MCF 10A (cell line): ENCODE results near the gene ERGIC3. TPM values are rescaled to one million over a fixed set of nuclear protein-coding genes. Genes with fewer than 3 reads are reported as not detected.

Experiments used
- BruUV-seq: library from RNA; stranded (reverse); fragments of 400-500 nt; replicated peaks from 2 replicates; lab custom pipeline; 2021; lab: Mats Ljungman, UMichigan
- CTCF ChIA-PET: fragments of 300-600 bp; sonication (Branson Sonifier 250); formaldehyde crosslinking; extraction: SDS; loops from one replicate; lab custom pipeline; 2021; ENCODE audit warnings: antibody characterized with exemption, inconsistent platforms; lab: Yijun Ruan, JAX
- POLR2A ChIA-PET: fragments of 300-600, 350-650 bp; sonication (Branson Sonifier 250); formaldehyde crosslinking; extraction: SDS; loops from one replicate; lab custom pipeline; 2020; ENCODE audit warnings: antibody characterized with exemption, inconsistent platforms; lab: Yijun Ruan, JAX
- DNase-seq: peaks from one replicate; pipeline ENCODE4 v3.0.0-alpha.2; 2018; ENCODE audit not compliant: unreplicated experiment
- H3K27ac Mint-ChIP-seq: one replicate; pipeline ENCODE4 v1.8.0; 2022; ENCODE audit warnings: mild to moderate bottlenecking, low read depth, mixed read lengths; ENCODE audit not compliant: unreplicated experiment
- H3K27me3 Mint-ChIP-seq: one replicate; pipeline ENCODE4 v1.8.0; 2022; ENCODE audit warnings: mixed read lengths; ENCODE audit not compliant: insufficient read depth, unreplicated experiment
- H3K36me3 Mint-ChIP-seq: one replicate; pipeline ENCODE4 v1.8.0; 2022; ENCODE audit warnings: mild to moderate bottlenecking, moderate library complexity, mixed read lengths; ENCODE audit not compliant: insufficient read depth, unreplicated experiment
- H3K4me1 Mint-ChIP-seq: one replicate; pipeline ENCODE4 v1.8.0; 2022; ENCODE audit warnings: mixed read lengths; ENCODE audit not compliant: insufficient read depth, unreplicated experiment
- H3K4me3 Mint-ChIP-seq: one replicate; pipeline ENCODE4 v1.8.0; 2022; ENCODE audit warnings: mild to moderate bottlenecking, moderate library complexity, mixed read lengths; ENCODE audit not compliant: unreplicated experiment
- H3K9me3 Mint-ChIP-seq: one replicate; pipeline ENCODE4 v1.8.0; 2022; ENCODE audit warnings: mixed read lengths; ENCODE audit not compliant: unreplicated experiment
- CTCF ChIP-seq: fragments of 200-600 bp; IDR thresholded peaks from one replicate; pipeline ENCODE4 v1.8.0; 2022; ENCODE audit warnings: antibody characterized with exemption, mild to moderate bottlenecking; ENCODE audit not compliant: unreplicated experiment
- intact Hi-C: fragments of 100-400 bp; cut with micrococcal nuclease; formaldehyde crosslinking; loops from 2 replicates; pipeline ENCODE4 v1.14.1; 2022
- total RNA-seq: library from RNA; stranded (reverse); gene quantifications from 2 replicates; pipeline ENCODE4 v1.2.3, GENCODE V29; 2022

The ERGIC3 gene
- total RNA-seq, 1 experiment from 2014 or later, result 222 TPM

GRCh38 chr20:35578469-35578868, 36.6 kb downstream of the ERGIC3 start:
- H3K4me1 Mint-ChIP-seq, result no peaks in the 10 kb centered on the region

GRCh38 chr20:35579196-35579595, 37.3 kb downstream of the ERGIC3 start:
- BruUV-seq, result no TSS peak
- Mint-ChIP-seq H3K27me3 (no peaks in the 10 kb centered on the region), H3K4me3 (no peak overlapping the region), H3K36me3 (no peaks in the 10 kb centered on the region), H3K4me1 (no peaks in the 10 kb centered on the region), H3K9me3 (no peaks in the 10 kb centered on the region), H3K27ac (no peak overlapping the region)
- no peak for DNase-seq
- ChIA-PET CTCF (interaction anchor here (0.8 kb wide), 2 partner anchors 9 to 116 kb away, joined by 3 read pairs; no protein-coding TSS in a partner anchor), POLR2A (interaction anchor here (0.6 to 1.9 kb wide), 2 partner anchors 73 to 84 kb away, joined by 3 to 4 read pairs; no protein-coding TSS in a partner anchor)
- intact Hi-C loops, result no loop called here
- no peak for TF ChIP-seq CTCF

More at GRCh38 chr20:35578469-35578868, 36.6 kb downstream of the ERGIC3 start:
- intact Hi-C loops, result no loop called here
- ChIA-PET POLR2A (interaction anchor here (0.6 to 1.9 kb wide), 2 partner anchors 28 to 85 kb away, joined by 3 to 4 read pairs; no protein-coding TSS in a partner anchor), CTCF (interaction anchor here (0.6 kb wide), 1 partner anchor 462 kb away, joined by 4 read pairs; no protein-coding TSS in a partner anchor)
- no TSS peak for BruUV-seq
- no peak for DNase-seq
- Mint-ChIP-seq H3K27me3 (no peaks in the 10 kb centered on the region), H3K36me3 (no peaks in the 10 kb centered on the region), H3K9me3 (no peaks in the 10 kb centered on the region), H3K27ac (no peak overlapping the region), H3K4me3 (no peak overlapping the region)
- TF ChIP-seq CTCF, result no peak

- ChIA-PET POLR2A (no interaction called here), CTCF (no interaction called here)
- no peaks in the 10 kb centered on the region for H3K36me3 Mint-ChIP-seq
- no peak for TF ChIP-seq CTCF
- intact Hi-C loops, result no loop called here
- H3K4me3 Mint-ChIP-seq, result no peak overlapping the region
- no peaks in the 10 kb centered on the region for H3K27me3 Mint-ChIP-seq
- no peaks in the 10 kb centered on the region for H3K9me3 Mint-ChIP-seq
- no TSS peak for BruUV-seq
- no peaks in the 10 kb centered on the region for H3K4me1 Mint-ChIP-seq
- H3K27ac Mint-ChIP-seq, result no peak overlapping the region
- no peak for DNase-seq
Observed at GRCh38 chr20:35582131-35582530, 40.3 kb downstream of the ERGIC3 start.

GRCh38 chr20:35582741-35583404, 41.0 kb downstream of the ERGIC3 start:
- no peak for DNase-seq
- intact Hi-C loops, result no loop called here
- no TSS peak for BruUV-seq
- no peak for TF ChIP-seq CTCF
- no peaks in the 10 kb centered on the region for H3K36me3 Mint-ChIP-seq
- H3K27ac Mint-ChIP-seq, result no peak overlapping the region
- no peak overlapping the region for H3K4me3 Mint-ChIP-seq
- ChIA-PET CTCF (interaction anchor here (0.6 kb wide), 1 partner anchor 15 kb away, joined by 3 read pairs; no protein-coding TSS in a partner anchor), POLR2A (no interaction called here)
- no peaks in the 10 kb centered on the region for H3K27me3 Mint-ChIP-seq
- no peaks in the 10 kb centered on the region for H3K4me1 Mint-ChIP-seq
- H3K9me3 Mint-ChIP-seq, result no peaks in the 10 kb centered on the region
